H9 (cell line): ENCODE measurements around the gene OR10H5. TPM values are rescaled to one million over a fixed set of nuclear protein-coding genes. Genes with fewer than 3 reads are reported as not detected.

Source experiments
- DNase-seq: peaks from one replicate; pipeline ENCODE4 v3.0.0-alpha.2; 2017
- H2AFZ ChIP-seq: one replicate; pipeline ENCODE4 v1.6.1; 2013; ENCODE audit warnings: mild to moderate bottlenecking, low read length, control low read depth, moderate library complexity
- H2AK5ac ChIP-seq: 2 replicates; pipeline ENCODE4 v1.6.1; 2013; ENCODE audit warnings: low read length, control low read depth, mixed read lengths; ENCODE audit not compliant: insufficient read length
- H2BK120ac ChIP-seq: one replicate; pipeline ENCODE4 v1.6.1; 2013; ENCODE audit warnings: low read depth, mild to moderate bottlenecking, low read length, control low read depth, inconsistent platforms; ENCODE audit not compliant: poor library complexity, severe bottlenecking
- H2BK12ac ChIP-seq: 2 replicates; pipeline ENCODE4 v1.6.1; 2013; ENCODE audit warnings: low read length, control low read depth, mixed read lengths, low read depth; ENCODE audit not compliant: insufficient read length
- H2BK15ac ChIP-seq: 2 replicates; pipeline ENCODE4 v1.6.1; 2013; ENCODE audit warnings: low read depth, low read length, control low read depth
- H2BK20ac ChIP-seq: one replicate; pipeline ENCODE4 v1.6.1; 2013; ENCODE audit warnings: low read depth, mild to moderate bottlenecking, low read length, control low read depth, inconsistent platforms; ENCODE audit not compliant: poor library complexity, severe bottlenecking
- H2BK5ac ChIP-seq: 2 replicates; pipeline ENCODE4 v1.6.1; 2013; ENCODE audit warnings: low read length, control low read depth, mixed read lengths; ENCODE audit not compliant: insufficient read length
- H3K14ac ChIP-seq: 2 replicates; pipeline ENCODE4 v1.6.1; 2013; ENCODE audit warnings: low read length, control low read depth; ENCODE audit not compliant: insufficient read depth
- H3K18ac ChIP-seq: 2 replicates; pipeline ENCODE4 v1.6.1; 2013; ENCODE audit warnings: low read depth, mild to moderate bottlenecking, mixed read lengths, low read length, control low read depth; ENCODE audit not compliant: insufficient read length
- H3K23ac ChIP-seq: 2 replicates; pipeline ENCODE4 v1.6.1; 2013; ENCODE audit warnings: low read length, control low read depth, mixed read lengths, low read depth; ENCODE audit not compliant: insufficient read length
- H3K23me2 ChIP-seq: 2 replicates; pipeline ENCODE4 v1.6.1; 2013; ENCODE audit warnings: low read depth, mild to moderate bottlenecking, mixed read lengths, low read length, control low read depth; ENCODE audit not compliant: insufficient read length, poor library complexity, severe bottlenecking
- H3K27ac ChIP-seq: 2 replicates; pipeline ENCODE4 v1.5.1; 2013; ENCODE audit warnings: low read length, control low read depth, mixed read lengths, low read depth; ENCODE audit not compliant: insufficient read length
- H3K27me3 ChIP-seq: 2 replicates; pipeline ENCODE4 v1.6.1; 2013; ENCODE audit warnings: low read length, control low read depth, inconsistent platforms; ENCODE audit not compliant: insufficient read depth
- H3K4ac ChIP-seq: 2 replicates; pipeline ENCODE4 v1.6.1; 2013; ENCODE audit warnings: low read depth, mild to moderate bottlenecking, control low read depth, inconsistent platforms, low read length, moderate library complexity
- H3K4me1 ChIP-seq: 2 replicates; pipeline ENCODE4 v1.6.1; 2013; ENCODE audit warnings: low read length, control low read depth, inconsistent platforms; ENCODE audit not compliant: insufficient read depth
- H3K4me2 ChIP-seq: 2 replicates; pipeline ENCODE4 v1.6.1; 2013; ENCODE audit warnings: low read length, control low read depth, mixed read lengths; ENCODE audit not compliant: insufficient read length, insufficient read depth
- H3K56ac ChIP-seq: 2 replicates; pipeline ENCODE4 v1.6.1; 2013; ENCODE audit warnings: low read depth, mild to moderate bottlenecking, mixed read lengths, low read length, control low read depth; ENCODE audit not compliant: insufficient read length
- H3K79me1 ChIP-seq: 2 replicates; pipeline ENCODE4 v1.6.1; 2013; ENCODE audit warnings: low read depth, mild to moderate bottlenecking, moderate library complexity, low read length, control low read depth, inconsistent platforms; ENCODE audit not compliant: insufficient read depth, poor library complexity, severe bottlenecking
- H3K79me2 ChIP-seq: 2 replicates; pipeline ENCODE4 v1.6.1; 2013; ENCODE audit warnings: low read length, control low read depth, inconsistent platforms; ENCODE audit not compliant: insufficient read depth
- H3K9ac ChIP-seq: 2 replicates; pipeline ENCODE4 v1.6.1; 2013; ENCODE audit warnings: low read length, control low read depth, mixed read lengths; ENCODE audit not compliant: insufficient read length; ENCODE audit errors: extremely low read depth
- H3K9me3 ChIP-seq: one replicate; pipeline ENCODE4 v1.6.1; 2013; ENCODE audit warnings: low read depth, low read length, inconsistent platforms; ENCODE audit not compliant: control insufficient read depth
- H3T11ph ChIP-seq: one replicate; pipeline ENCODE4 v1.6.1; 2013; ENCODE audit warnings: mild to moderate bottlenecking, low read length, control low read depth, inconsistent platforms
- H4K20me1 ChIP-seq: one replicate; pipeline ENCODE4 v1.6.1; 2013; ENCODE audit not compliant: control insufficient read depth, insufficient read length, insufficient read depth
- H4K5ac ChIP-seq: 2 replicates; pipeline ENCODE4 v1.6.1; 2013; ENCODE audit warnings: low read depth, mild to moderate bottlenecking, mixed read lengths, low read length, control low read depth; ENCODE audit not compliant: insufficient read length
- H4K8ac ChIP-seq: replicated peaks from 2 replicates; pipeline ENCODE4 v1.6.1; 2013; ENCODE audit warnings: low read length, control low read depth, mixed read lengths, low read depth; ENCODE audit not compliant: insufficient read length
- H4K91ac ChIP-seq: 2 replicates; pipeline ENCODE4 v1.6.1; 2013; ENCODE audit warnings: low read depth, mild to moderate bottlenecking, moderate library complexity, mixed read lengths, low read length, control low read depth; ENCODE audit not compliant: insufficient read length
- H3K27ac Mint-ChIP-seq, 3 experiments: 2 replicates in 2 of 3; 3 replicates in 1 of 3; pipeline ENCODE4 v1.8.0; 2020 to 2021; ENCODE audit warnings: mixed read lengths in 3 of 3, mild to moderate bottlenecking in 1 of 3, moderate library complexity in 1 of 3
- H3K27me3 Mint-ChIP-seq: 2 replicates; pipeline ENCODE4 v1.8.0; 2021; ENCODE audit warnings: low read depth, mild to moderate bottlenecking, moderate library complexity, mixed read lengths
- H3K36me3 Mint-ChIP-seq, 3 experiments: 2 replicates in 2 of 3; 3 replicates in 1 of 3; pipeline ENCODE4 v1.8.0; 2020 to 2021; ENCODE audit warnings: low read depth in 3 of 3, mixed read lengths in 3 of 3; ENCODE audit not compliant: insufficient read depth in 1 of 3
- H3K4me1 Mint-ChIP-seq, 2 experiments: 2 replicates each; pipeline ENCODE4 v1.8.0; 2020; ENCODE audit warnings: mixed read lengths in 2 of 2
- H3K4me3 Mint-ChIP-seq, 2 experiments: 2 replicates in 1 of 2; 3 replicates in 1 of 2; pipeline ENCODE4 v1.8.0; 2020 to 2021; ENCODE audit warnings: mild to moderate bottlenecking in 2 of 2, mixed read lengths in 2 of 2, moderate library complexity in 1 of 2
- H3K9me3 Mint-ChIP-seq, 2 experiments: 2 replicates in 1 of 2; 3 replicates in 1 of 2; pipeline ENCODE4 v1.8.0; 2020; ENCODE audit warnings: mild to moderate bottlenecking in 2 of 2, mixed read lengths in 2 of 2, moderate library complexity in 1 of 2
- WGBS: extraction: QIAGEN DNeasy Blood & Tissue Kit; methylation state at CpG from one replicate; pipeline ENCODE4 v1.1.7; 2013; ENCODE audit warnings: missing lambda C conversion rate, low lambda C conversion rate, mixed read lengths; ENCODE audit not compliant: insufficient read length; ENCODE audit errors: extremely low coverage; 5-methylcytosine and 5-hydroxymethylcytosine counted together
- total RNA-seq: library from RNA; stranded (reverse); gene quantifications from 2 replicates; pipeline ENCODE4 v1.2.1, GENCODE V29; 2021
- TF ChIP-seq, protein P1 (sequence below): fragments of 200-600 bp; sonication (generic); conservative IDR thresholded peaks from 3 replicates; pipeline ENCODE4 v1.8.0; 2021; ENCODE audit warnings: antibody characterized with exemption, mild to moderate bottlenecking

The OR10H5 gene
- total RNA-seq, 1 experiment from 2014 or later = not detected

GRCh38 chr19:15737722-15738121 lies 49.7 kb upstream of the OR10H5 start, which contains the start of gene OR10H3:
TSS of gene OR10H3 (plus strand) at chr19:15737985. CDS start at chr19:15741393, 3,408 bp downstream.
- no peak within 1 kb of the TSS for H4K91ac ChIP-seq
- H3K23ac ChIP-seq = no peak within 1 kb of the TSS
- no peaks in the 10 kb centered on the region for H4K20me1 ChIP-seq
- H2BK120ac ChIP-seq = no peak within 1 kb of the TSS
- no peak within 1 kb of the TSS for H4K8ac ChIP-seq
- H3K27ac Mint-ChIP-seq = no peak within 1 kb of the TSS
- H3K56ac ChIP-seq = no peak within 1 kb of the TSS
- no peak within 1 kb of the TSS for H3T11ph ChIP-seq
- H3K18ac ChIP-seq = no peak within 1 kb of the TSS
- H3K9ac ChIP-seq = no peak within 1 kb of the TSS
- H3K36me3 Mint-ChIP-seq = peaks cover 5 to 39% (median 10%) of the 10 kb centered on the region in 3 experiments; a peak in 5 of 7 replicates
- no peak within 1 kb of the TSS for H2AK5ac ChIP-seq
- H3K27me3 ChIP-seq = no peaks in the 10 kb centered on the region
- no peak within 1 kb of the TSS for H2BK12ac ChIP-seq
- peaks cover 1% of the 10 kb centered on the region for H3K27me3 Mint-ChIP-seq
- no peaks in the 10 kb centered on the region for H3K23me2 ChIP-seq
- no peak within 1 kb of the TSS for H3K4me2 ChIP-seq
- no peak within 1 kb of the TSS for H3K4me3 Mint-ChIP-seq
- TF ChIP-seq, protein P1, sequence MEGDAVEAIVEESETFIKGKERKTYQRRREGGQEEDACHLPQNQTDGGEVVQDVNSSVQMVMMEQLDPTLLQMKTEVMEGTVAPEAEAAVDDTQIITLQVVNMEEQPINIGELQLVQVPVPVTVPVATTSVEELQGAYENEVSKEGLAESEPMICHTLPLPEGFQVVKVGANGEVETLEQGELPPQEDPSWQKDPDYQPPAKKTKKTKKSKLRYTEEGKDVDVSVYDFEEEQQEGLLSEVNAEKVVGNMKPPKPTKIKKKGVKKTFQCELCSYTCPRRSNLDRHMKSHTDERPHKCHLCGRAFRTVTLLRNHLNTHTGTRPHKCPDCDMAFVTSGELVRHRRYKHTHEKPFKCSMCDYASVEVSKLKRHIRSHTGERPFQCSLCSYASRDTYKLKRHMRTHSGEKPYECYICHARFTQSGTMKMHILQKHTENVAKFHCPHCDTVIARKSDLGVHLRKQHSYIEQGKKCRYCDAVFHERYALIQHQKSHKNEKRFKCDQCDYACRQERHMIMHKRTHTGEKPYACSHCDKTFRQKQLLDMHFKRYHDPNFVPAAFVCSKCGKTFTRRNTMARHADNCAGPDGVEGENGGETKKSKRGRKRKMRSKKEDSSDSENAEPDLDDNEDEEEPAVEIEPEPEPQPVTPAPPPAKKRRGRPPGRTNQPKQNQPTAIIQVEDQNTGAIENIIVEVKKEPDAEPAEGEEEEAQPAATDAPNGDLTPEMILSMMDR = no peak
- peaks cover 79% of the 10 kb centered on the region for H3K9me3 ChIP-seq
- no peak within 1 kb of the TSS for H3K4ac ChIP-seq
- H2BK20ac ChIP-seq = no peak within 1 kb of the TSS
- no peak within 1 kb of the TSS for H3K14ac ChIP-seq
- no peak within 1 kb of the TSS for H3K27ac ChIP-seq
- DNase-seq = no peak
- no peaks in the 10 kb centered on the region for H3K79me1 ChIP-seq
- peaks cover 82 to 88% of the 10 kb centered on the region in 2 experiments for H3K9me3 Mint-ChIP-seq
- no peak within 1 kb of the TSS for H2AFZ ChIP-seq
- H3K4me1 Mint-ChIP-seq = no peaks in the 10 kb centered on the region
- H3K4me1 ChIP-seq = no peaks in the 10 kb centered on the region
- H3K79me2 ChIP-seq = no peaks in the 10 kb centered on the region
- no CpG with 5 or more reads among the region's 4 CpGs for whole genome bisulfite sequencing
- no peak within 1 kb of the TSS for H2BK5ac ChIP-seq
- H4K5ac ChIP-seq = no peak within 1 kb of the TSS
- H2BK15ac ChIP-seq = no peak within 1 kb of the TSS
